ENCODE measurements around the gene KIF3B. TPM values are rescaled to one million over a fixed set of nuclear protein-coding genes. Genes with fewer than 3 reads are reported as not detected.
A peak's percentile ranks its signal among the peaks of the same experiment; 100 is the strongest.

Gene KIF3B
- total RNA-seq, 1 experiment from 2014 or later: 49.0 TPM

- Mint-ChIP-seq H3K27ac (ENCODE audit: unreplicated experiment) (no peak overlapping the region), H3K4me3 (ENCODE audit: unreplicated experiment) (no peak overlapping the region), H3K9me3 (ENCODE audit: unreplicated experiment) (peaks cover 9% of the 10 kb centered on the region), H3K4me1 (ENCODE audit: low read depth, unreplicated experiment) (peaks cover 31% of the 10 kb centered on the region), H3K36me3 (ENCODE audit: insufficient read depth, unreplicated experiment) (peaks cover 6% of the 10 kb centered on the region), H3K27me3 (ENCODE audit: insufficient read depth, unreplicated experiment) (no peaks in the 10 kb centered on the region)
- TF ChIP-seq CTCF (IDR thresholded peaks at IDR 0.05; ENCODE audit: insufficient read depth in 1 of 2, low read depth in 1 of 2, low read length in 1 of 2, severe bottlenecking in 1 of 2, unreplicated experiment in 1 of 2): no peak
- BruUV-seq (replicated peaks): no TSS peak
- intact Hi-C loops (cut with micrococcal nuclease; ENCODE audit: unreplicated experiment): no loop called here
- Histone ChIP-seq H3K9me3 (no peaks in the 10 kb centered on the region), H3K27me3 (replicated peaks; ENCODE audit: control insufficient read depth, insufficient read depth, low read length) (no peaks in the 10 kb centered on the region), H3K4me3 (ENCODE audit: low read depth, low read length) (no peak overlapping the region), H3K4me1 (peaks cover 24% of the 10 kb centered on the region), H3K36me3 (ENCODE audit: control insufficient read depth, insufficient read depth, low read length) (no peaks in the 10 kb centered on the region)
- peak in 1 of 2 experiments; percentile 25 for DNase-seq
- ChIA-PET CTCF (interaction anchor here (0.6 to 1.1 kb wide), 3 partner anchors 74 to 366 kb away, joined by 3 read pairs; no protein-coding TSS in a partner anchor), POLR2A (no interaction called here)
Observed at GRCh38 chr20:32343439-32343838, 66.0 kb downstream of the KIF3B start.

DNA sequence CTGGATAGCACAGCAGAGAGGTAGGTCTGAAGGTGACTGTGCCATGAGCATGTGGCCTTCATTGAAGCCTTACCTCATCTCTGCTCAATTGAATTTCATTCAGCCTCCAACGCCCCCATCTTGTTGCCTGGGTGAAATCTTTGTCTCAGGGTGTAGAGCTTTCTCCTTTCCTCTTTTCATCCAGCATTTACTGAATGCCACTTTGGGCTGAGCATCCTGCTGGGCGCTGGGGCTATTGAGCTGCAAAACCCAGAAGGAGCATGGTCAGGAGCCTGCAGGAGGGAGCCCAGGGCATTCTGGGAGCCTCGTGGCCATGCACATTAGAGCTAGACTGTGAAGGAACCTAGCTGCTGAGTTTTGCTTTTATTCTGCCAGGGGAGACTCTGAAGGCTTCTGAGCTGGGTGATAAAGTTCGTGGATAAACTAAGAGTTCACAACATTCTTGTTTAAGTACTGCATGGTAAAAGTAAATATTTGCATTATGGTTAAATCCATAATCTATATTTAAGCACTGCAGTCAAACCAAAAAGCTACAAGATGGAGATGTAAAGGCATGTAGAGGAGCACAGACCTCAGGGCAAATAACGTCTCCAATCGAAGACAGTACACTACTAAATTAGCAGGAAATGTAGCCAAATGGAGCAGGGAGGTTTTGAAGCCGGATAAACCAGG lies 67.5 kb downstream of the KIF3B start:
- peaks cover 6% of the 10 kb centered on the region for H3K36me3 Mint-ChIP-seq (ENCODE audit: insufficient read depth, unreplicated experiment)
- ChIA-PET POLR2A (interaction anchor here (0.5 to 1.7 kb wide), 7 partner anchors 11 to 306 kb away, joined by 3 to 7 read pairs (median 4); partner anchors contain the start of gene ASXL1), CTCF (interaction anchor here (0.5 to 1.4 kb wide), 5 partner anchors 14 to 307 kb away, joined by 3 to 7 read pairs (median 5); no protein-coding TSS in a partner anchor)
- H3K4me3 ChIP-seq (ENCODE audit: low read depth, low read length): no peak overlapping the region
- H3K4me3 Mint-ChIP-seq (ENCODE audit: unreplicated experiment): peak overlapping the region; percentile 43
- H3K4me1 Mint-ChIP-seq (ENCODE audit: low read depth, unreplicated experiment): peaks cover 26% of the 10 kb centered on the region
- no peaks in the 10 kb centered on the region for H3K27me3 ChIP-seq (replicated peaks; ENCODE audit: control insufficient read depth, insufficient read depth, low read length)
- H3K4me1 ChIP-seq: peaks cover 24% of the 10 kb centered on the region
- peaks cover 18% of the 10 kb centered on the region for H3K9me3 Mint-ChIP-seq (ENCODE audit: unreplicated experiment)
- no peak for TF ChIP-seq CTCF (IDR thresholded peaks at IDR 0.05; ENCODE audit: insufficient read depth in 1 of 2, low read depth in 1 of 2, low read length in 1 of 2, severe bottlenecking in 1 of 2, unreplicated experiment in 1 of 2)
- H3K36me3 ChIP-seq (ENCODE audit: control insufficient read depth, insufficient read depth, low read length): no peaks in the 10 kb centered on the region
- H3K27ac Mint-ChIP-seq (ENCODE audit: unreplicated experiment): no peak overlapping the region
- intact Hi-C loops (cut with micrococcal nuclease; ENCODE audit: unreplicated experiment): no loop called here
- DNase-seq: peak; percentile 40 to 43
- no TSS peak for BruUV-seq (replicated peaks)
- H3K27me3 Mint-ChIP-seq (ENCODE audit: insufficient read depth, unreplicated experiment): no peaks in the 10 kb centered on the region
- H3K9me3 ChIP-seq: no peaks in the 10 kb centered on the region

- intact Hi-C loops (cut with micrococcal nuclease; ENCODE audit: unreplicated experiment): no loop called here
- H3K27me3 ChIP-seq (replicated peaks; ENCODE audit: control insufficient read depth, insufficient read depth, low read length): no peaks in the 10 kb centered on the region
- Mint-ChIP-seq H3K27me3 (ENCODE audit: insufficient read depth, unreplicated experiment) (no peaks in the 10 kb centered on the region), H3K27ac (ENCODE audit: unreplicated experiment) (no peak overlapping the region), H3K36me3 (ENCODE audit: insufficient read depth, unreplicated experiment) (no peaks in the 10 kb centered on the region), H3K4me1 (ENCODE audit: low read depth, unreplicated experiment) (peaks cover 18% of the 10 kb centered on the region), H3K4me3 (ENCODE audit: unreplicated experiment) (no peak overlapping the region), H3K9me3 (ENCODE audit: unreplicated experiment) (peaks cover 10% of the 10 kb centered on the region)
- no peak for TF ChIP-seq CTCF (IDR thresholded peaks at IDR 0.05; ENCODE audit: insufficient read depth in 1 of 2, low read depth in 1 of 2, low read length in 1 of 2, severe bottlenecking in 1 of 2, unreplicated experiment in 1 of 2)
- peak in 1 of 2 experiments; percentile 19 for DNase-seq
- CTCF ChIA-PET: no interaction called here
- POLR2A ChIA-PET: interaction anchor here (1.2 kb wide), 1 partner anchor 10 kb away, joined by 4 read pairs; the partner anchor contains the start of gene ASXL1
- no peaks in the 10 kb centered on the region for H3K36me3 ChIP-seq (ENCODE audit: control insufficient read depth, insufficient read depth, low read length)
- BruUV-seq (replicated peaks): no TSS peak
- H3K9me3 ChIP-seq: no peaks in the 10 kb centered on the region
- peaks cover 18% of the 10 kb centered on the region for H3K4me1 ChIP-seq
- H3K4me3 ChIP-seq (ENCODE audit: low read depth, low read length): no peak overlapping the region
Observed at GRCh38 chr20:32348207-32348606, 70.8 kb downstream of the KIF3B start.
